ENCODE data around the gene MAP3K12. TPM values are rescaled to one million over a fixed set of nuclear protein-coding genes. Genes with fewer than 3 reads are reported as not detected.

The MAP3K12 gene
- polyA plus RNA-seq, 1 donor from 2014 or later = 82.0 TPM

DNA sequence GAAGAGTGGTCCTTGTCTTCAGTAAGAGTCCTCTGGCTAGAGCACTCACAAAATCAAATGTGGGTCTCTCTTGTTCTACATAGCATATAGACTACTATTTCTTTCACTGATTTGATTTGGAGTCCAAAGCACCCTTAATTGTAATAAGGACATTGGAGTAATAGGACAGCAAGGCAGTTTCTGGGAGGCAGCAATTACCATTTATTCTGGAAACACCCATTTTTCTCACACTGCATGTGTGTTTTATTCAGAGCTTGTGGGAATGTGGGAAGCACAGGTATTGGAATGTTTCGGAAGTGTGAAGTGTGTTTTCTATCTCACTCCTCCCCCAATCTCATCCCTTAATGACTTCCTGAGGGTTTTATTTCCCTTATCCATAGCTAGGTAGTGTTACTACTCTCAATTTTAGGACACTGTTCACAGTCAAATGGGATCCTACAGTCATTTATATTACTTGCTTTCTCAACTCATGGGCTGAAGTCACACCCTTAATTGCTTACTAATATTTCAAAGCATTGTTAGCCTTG lies 27.1 kb downstream of the MAP3K12 start:
- Histone ChIP-seq H3K4me3 (ENCODE audit: low read length) (no peak overlapping the region), H3K27ac (ENCODE audit: low read length) (no peak overlapping the region), H3K9me2 (ENCODE audit: insufficient read depth, low read length) (no peaks in the 10 kb centered on the region), H4K20me1 (ENCODE audit: insufficient read depth) (peaks cover 14% of the 10 kb centered on the region), H3K9ac (ENCODE audit: low read length) (no peak overlapping the region), H3K36me3 (ENCODE audit: insufficient read depth, low read length) (peaks cover 9% of the 10 kb centered on the region), H3K9me3 (ENCODE audit: low read length) (no peaks in the 10 kb centered on the region), H3K4me2 (ENCODE audit: low read length) (no peak overlapping the region), H3F3A (ENCODE audit: insufficient read depth, low read length, poor library complexity, severe bottlenecking) (no peaks in the 10 kb centered on the region), H3K27me3 (ENCODE audit: insufficient read depth, low read depth, low read length) (no peaks in the 10 kb centered on the region), H2AFZ (ENCODE audit: low read depth, low read length) (no peak overlapping the region), H3K79me2 (replicated peaks; ENCODE audit: insufficient read depth, low read length) (peaks cover 19% of the 10 kb centered on the region)
- TF ChIP-seq, protein P1, sequence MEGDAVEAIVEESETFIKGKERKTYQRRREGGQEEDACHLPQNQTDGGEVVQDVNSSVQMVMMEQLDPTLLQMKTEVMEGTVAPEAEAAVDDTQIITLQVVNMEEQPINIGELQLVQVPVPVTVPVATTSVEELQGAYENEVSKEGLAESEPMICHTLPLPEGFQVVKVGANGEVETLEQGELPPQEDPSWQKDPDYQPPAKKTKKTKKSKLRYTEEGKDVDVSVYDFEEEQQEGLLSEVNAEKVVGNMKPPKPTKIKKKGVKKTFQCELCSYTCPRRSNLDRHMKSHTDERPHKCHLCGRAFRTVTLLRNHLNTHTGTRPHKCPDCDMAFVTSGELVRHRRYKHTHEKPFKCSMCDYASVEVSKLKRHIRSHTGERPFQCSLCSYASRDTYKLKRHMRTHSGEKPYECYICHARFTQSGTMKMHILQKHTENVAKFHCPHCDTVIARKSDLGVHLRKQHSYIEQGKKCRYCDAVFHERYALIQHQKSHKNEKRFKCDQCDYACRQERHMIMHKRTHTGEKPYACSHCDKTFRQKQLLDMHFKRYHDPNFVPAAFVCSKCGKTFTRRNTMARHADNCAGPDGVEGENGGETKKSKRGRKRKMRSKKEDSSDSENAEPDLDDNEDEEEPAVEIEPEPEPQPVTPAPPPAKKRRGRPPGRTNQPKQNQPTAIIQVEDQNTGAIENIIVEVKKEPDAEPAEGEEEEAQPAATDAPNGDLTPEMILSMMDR (IDR thresholded peaks at IDR 0.05; ENCODE audit: poor library complexity, severe bottlenecking) = no peak
- TF ChIP-seq RAD21 (conservative IDR thresholded peaks at IDR 0.05) (no peak), POLR2AphosphoS5 (IDR thresholded peaks at IDR 0.05) (no peak), TAF1 (IDR thresholded peaks at IDR 0.05; ENCODE audit: low read depth) (no peak), SMC3 (conservative IDR thresholded peaks at IDR 0.05; ENCODE audit: poor library complexity) (no peak), EZH2 (IDR thresholded peaks at IDR 0.05; ENCODE audit: borderline replicate concordance, insufficient read depth, low read length, poor library complexity, severe bottlenecking) (no peak), EP300 (conservative IDR thresholded peaks at IDR 0.05; ENCODE audit: poor library complexity, severe bottlenecking) (no peak), MXI1 (conservative IDR thresholded peaks at IDR 0.05; ENCODE audit: poor library complexity, severe bottlenecking) (no peak)
- TF ChIP-seq, protein P2, sequence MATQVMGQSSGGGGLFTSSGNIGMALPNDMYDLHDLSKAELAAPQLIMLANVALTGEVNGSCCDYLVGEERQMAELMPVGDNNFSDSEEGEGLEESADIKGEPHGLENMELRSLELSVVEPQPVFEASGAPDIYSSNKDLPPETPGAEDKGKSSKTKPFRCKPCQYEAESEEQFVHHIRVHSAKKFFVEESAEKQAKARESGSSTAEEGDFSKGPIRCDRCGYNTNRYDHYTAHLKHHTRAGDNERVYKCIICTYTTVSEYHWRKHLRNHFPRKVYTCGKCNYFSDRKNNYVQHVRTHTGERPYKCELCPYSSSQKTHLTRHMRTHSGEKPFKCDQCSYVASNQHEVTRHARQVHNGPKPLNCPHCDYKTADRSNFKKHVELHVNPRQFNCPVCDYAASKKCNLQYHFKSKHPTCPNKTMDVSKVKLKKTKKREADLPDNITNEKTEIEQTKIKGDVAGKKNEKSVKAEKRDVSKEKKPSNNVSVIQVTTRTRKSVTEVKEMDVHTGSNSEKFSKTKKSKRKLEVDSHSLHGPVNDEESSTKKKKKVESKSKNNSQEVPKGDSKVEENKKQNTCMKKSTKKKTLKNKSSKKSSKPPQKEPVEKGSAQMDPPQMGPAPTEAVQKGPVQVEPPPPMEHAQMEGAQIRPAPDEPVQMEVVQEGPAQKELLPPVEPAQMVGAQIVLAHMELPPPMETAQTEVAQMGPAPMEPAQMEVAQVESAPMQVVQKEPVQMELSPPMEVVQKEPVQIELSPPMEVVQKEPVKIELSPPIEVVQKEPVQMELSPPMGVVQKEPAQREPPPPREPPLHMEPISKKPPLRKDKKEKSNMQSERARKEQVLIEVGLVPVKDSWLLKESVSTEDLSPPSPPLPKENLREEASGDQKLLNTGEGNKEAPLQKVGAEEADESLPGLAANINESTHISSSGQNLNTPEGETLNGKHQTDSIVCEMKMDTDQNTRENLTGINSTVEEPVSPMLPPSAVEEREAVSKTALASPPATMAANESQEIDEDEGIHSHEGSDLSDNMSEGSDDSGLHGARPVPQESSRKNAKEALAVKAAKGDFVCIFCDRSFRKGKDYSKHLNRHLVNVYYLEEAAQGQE (IDR thresholded peaks at IDR 0.05; ENCODE audit: borderline replicate concordance) = no peak

DNA sequence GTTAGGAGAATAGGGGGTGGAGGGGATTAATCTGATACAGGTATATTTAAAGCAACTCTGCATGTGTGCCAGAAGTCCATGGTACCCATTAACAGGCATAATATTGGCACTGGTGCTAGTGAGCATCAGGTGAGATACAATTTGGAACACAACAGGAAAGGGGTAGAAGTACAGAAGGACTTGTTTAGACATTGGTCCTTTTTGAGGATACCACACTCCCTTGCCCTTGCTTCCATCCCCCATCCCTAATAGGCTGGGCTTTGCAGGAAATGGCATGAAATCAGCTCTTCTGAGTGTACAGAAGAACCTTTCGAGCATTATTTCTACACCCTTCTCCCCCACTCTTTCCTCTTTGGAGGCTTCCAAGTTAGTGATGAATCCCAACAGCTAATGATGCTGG lies 31.0 kb downstream of the MAP3K12 start:
- Histone ChIP-seq H3K36me3 (ENCODE audit: insufficient read depth, low read length) (peaks cover 8% of the 10 kb centered on the region), H3K27me3 (ENCODE audit: insufficient read depth, low read depth, low read length) (no peaks in the 10 kb centered on the region), H3F3A (ENCODE audit: insufficient read depth, low read length, poor library complexity, severe bottlenecking) (no peaks in the 10 kb centered on the region), H2AFZ (ENCODE audit: low read depth, low read length) (no peak overlapping the region), H3K4me2 (ENCODE audit: low read length) (no peak overlapping the region), H4K20me1 (ENCODE audit: insufficient read depth) (peaks cover 20% of the 10 kb centered on the region), H3K4me3 (ENCODE audit: low read length) (no peak overlapping the region), H3K9ac (ENCODE audit: low read length) (no peak overlapping the region), H3K27ac (ENCODE audit: low read length) (no peak overlapping the region), H3K9me2 (ENCODE audit: insufficient read depth, low read length) (no peaks in the 10 kb centered on the region), H3K9me3 (ENCODE audit: low read length) (no peaks in the 10 kb centered on the region), H3K79me2 (replicated peaks; ENCODE audit: insufficient read depth, low read length) (peaks cover 15% of the 10 kb centered on the region)
- TF ChIP-seq RAD21 (conservative IDR thresholded peaks at IDR 0.05) (no peak), EP300 (conservative IDR thresholded peaks at IDR 0.05; ENCODE audit: poor library complexity, severe bottlenecking) (no peak), EZH2 (IDR thresholded peaks at IDR 0.05; ENCODE audit: borderline replicate concordance, insufficient read depth, low read length, poor library complexity, severe bottlenecking) (no peak), TAF1 (IDR thresholded peaks at IDR 0.05; ENCODE audit: low read depth) (no peak), POLR2AphosphoS5 (IDR thresholded peaks at IDR 0.05) (no peak), MXI1 (conservative IDR thresholded peaks at IDR 0.05; ENCODE audit: poor library complexity, severe bottlenecking) (no peak), SMC3 (conservative IDR thresholded peaks at IDR 0.05; ENCODE audit: poor library complexity) (no peak)
- TF ChIP-seq, protein P2 (IDR thresholded peaks at IDR 0.05; ENCODE audit: borderline replicate concordance) = no peak
- TF ChIP-seq, protein P1 (IDR thresholded peaks at IDR 0.05; ENCODE audit: poor library complexity, severe bottlenecking) = no peak

Measured in neural cell (in vitro differentiated cells).